HG03342 (cell line): Measurements from ENCODE around the gene DIP2C.
"Not testable (repeated sequence)": the region's sequence is repeated elsewhere in the genome, so short reads cannot be mapped to it uniquely, and the experiment has no call there.

Source experiments
- ATAC-seq: cut with Tn5 transposase; IDR thresholded peaks from one replicate; pipeline ENCODE4 v1.9.1; 2021; ENCODE audit warnings: mild to moderate bottlenecking, moderate library complexity; ENCODE audit not compliant: unreplicated experiment

DIP2C gene

GRCh38 chr10:697097-697875 is 7.8 kb upstream of the DIP2C start:
- ATAC-seq: no peak

- ATAC-seq: no peak
Observed at GRCh38 chr10:695396-695795, 5.9 kb upstream of the DIP2C start.

- ATAC-seq: no peak
Observed at GRCh38 chr10:693506-693905, 4.0 kb upstream of the DIP2C start.

DNA sequence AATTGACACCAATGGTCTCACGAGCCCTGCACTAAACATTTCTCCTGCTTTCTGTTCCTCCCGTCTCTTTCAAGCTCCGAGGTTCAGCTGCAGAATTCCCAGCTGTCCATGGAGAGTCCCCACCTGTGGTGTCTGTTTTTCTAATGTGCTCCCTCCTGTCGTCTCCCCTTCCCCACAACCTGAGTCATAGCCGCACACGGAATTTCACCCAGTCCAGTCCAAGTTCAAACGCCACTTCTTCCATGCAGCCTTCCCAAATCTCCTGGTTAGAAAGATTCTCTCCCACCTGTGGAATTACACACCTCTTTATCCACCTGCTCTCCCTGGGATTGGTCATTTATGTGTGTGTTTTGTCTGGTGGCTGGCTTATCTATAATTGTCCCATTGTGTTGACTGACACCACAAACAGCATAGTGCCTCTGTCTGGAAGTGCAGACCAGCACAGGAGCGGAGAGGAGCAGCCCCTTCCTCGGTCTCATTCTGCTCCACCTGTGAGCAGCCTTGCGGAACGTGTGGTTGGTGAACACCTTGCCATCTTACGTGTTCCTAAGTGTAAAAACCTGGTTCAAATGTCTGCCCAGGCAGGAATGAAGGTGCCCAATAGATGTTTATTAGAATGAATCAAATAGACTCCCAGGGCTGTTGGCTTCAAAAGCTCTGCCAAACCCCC is 3.3 kb upstream of the DIP2C start:
- no peak for ATAC-seq

GRCh38 chr10:691216-691615 is 1.7 kb upstream of the DIP2C start:
- no peak for ATAC-seq

GRCh38 chr10:690372-691161 is 1.1 kb upstream of the DIP2C start:
- no peak for ATAC-seq

DNA sequence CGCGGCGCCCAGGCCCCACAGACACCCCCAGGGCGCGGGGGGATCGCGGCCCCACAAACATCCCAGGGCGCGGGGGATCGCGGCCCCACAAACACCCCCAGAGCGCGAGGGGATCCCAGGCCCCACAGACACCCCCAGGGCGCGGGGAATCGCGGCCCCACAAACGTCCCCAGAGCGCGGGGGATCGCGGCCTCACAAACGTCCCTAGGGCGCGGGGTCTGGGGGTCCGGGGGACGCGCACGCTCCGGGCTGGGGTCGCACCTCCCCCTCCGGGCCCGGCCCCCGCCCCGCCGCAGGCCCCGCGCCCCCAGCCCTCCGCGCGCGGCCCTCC is 382 bp downstream of the DIP2C start:
- no peak for ATAC-seq

DNA sequence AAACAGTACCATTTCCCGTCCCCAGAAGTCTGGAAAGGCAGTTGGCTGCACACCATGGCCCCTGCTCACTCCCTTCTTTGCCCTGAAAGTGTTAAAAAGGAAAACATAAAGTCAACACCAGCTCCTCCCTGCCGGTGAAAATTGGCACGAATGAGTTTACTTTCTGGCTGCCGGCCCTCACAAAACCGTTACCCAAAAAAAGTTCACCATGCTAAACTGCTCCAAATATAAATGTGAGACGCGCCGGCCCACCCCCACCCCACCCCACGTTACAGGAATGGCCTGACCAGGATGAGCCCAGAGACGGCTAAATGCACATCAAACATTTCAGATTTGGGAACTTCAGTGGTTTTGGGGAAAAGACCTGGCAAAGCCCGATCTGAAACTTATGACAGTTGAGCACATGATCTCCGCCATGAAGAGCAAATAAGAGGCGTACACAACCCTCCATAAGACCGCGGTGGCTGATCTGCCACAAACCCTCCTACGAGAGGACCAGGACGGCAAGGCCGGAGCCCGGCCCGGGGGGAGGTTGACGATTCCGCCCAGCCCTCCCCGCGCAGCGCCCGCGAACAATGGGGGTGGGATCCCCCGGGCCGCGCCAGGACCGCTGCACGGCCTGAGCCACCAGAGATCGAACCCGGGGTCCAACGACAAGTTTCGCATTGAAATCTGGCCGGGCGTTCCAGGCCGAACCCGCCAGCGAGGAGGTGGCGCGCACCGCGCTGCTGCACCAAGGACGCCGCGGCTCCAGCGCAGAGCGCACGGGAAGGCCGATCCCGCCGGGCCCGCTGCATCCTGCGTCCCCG is 952 bp downstream of the DIP2C start:
- ATAC-seq: no peak

DNA sequence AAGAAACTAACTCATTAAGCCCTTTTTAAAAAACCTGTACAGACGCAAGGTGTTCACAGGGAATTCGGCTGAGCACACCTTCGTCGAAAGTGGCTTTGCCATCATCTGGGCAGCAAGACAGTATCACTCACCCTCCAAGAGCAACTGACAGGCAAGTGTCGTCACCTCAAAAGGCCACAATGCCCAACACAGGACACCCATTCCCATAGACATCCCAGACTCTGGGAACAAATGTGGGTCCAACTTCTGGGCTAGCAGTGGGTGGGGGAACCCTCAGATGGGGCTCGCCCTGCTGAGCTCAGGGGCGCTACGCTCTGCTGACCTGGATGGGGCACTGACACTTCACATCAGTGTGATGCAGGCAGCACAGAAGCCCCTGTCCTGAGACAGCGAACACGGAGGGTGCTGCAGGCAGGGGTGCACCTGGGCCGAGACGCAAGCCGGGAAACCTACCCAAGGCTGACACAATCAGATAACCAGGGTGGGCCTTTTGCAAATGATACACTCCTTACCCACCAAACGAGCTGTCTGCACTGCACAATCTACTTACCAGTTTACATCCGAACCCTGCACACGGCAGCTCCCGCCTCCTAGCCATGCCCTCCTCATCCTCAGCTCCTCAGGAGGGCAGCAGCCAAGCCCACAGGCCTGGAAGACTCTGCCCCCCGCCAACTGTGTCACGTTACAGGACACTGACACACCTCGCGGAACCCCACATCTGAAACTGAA is 1.7 kb downstream of the DIP2C start:
- no peak for ATAC-seq

DNA sequence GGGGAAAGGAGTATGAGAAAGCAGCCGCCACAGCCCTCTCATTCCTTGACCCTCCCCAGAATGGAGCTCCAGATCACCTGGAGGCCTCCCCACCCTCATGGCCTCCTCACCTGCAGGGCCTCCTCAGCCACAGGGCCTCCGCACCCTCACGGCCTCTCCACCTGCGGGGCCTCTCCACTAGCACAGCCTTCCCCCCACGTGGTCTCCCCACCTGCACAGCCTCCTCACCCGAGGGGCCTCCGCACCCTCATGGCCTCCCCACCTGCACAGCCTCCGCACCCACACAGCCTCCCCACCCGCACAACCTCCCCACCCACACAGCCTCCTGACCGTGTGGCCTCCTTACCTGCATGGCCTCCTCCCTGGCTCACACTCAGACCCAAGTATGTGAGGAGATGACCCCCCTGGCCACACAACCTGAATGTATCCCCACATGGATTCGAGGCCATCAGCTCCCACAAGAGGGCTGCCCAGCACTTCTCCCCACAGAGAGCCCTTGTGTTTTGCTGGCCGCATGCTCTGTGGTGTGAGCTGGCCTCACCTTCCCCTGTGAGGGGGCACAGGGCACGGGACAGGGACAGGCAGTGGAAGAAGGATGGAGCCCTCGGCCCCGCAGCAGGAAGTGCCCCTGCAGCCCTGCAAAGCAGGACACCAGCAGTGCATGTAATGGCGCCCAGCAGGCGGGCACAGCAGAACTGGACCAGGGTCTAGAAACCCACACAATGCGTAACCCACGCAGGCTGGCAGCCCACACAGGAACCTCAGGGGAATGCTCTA is 3.1 kb downstream of the DIP2C start:
- no peak for ATAC-seq

GRCh38 chr10:685613-686012 is 3.9 kb downstream of the DIP2C start:
- no peak for ATAC-seq

- ATAC-seq: no peak
Observed at GRCh38 chr10:683448-684071, 5.9 kb downstream of the DIP2C start.

DNA sequence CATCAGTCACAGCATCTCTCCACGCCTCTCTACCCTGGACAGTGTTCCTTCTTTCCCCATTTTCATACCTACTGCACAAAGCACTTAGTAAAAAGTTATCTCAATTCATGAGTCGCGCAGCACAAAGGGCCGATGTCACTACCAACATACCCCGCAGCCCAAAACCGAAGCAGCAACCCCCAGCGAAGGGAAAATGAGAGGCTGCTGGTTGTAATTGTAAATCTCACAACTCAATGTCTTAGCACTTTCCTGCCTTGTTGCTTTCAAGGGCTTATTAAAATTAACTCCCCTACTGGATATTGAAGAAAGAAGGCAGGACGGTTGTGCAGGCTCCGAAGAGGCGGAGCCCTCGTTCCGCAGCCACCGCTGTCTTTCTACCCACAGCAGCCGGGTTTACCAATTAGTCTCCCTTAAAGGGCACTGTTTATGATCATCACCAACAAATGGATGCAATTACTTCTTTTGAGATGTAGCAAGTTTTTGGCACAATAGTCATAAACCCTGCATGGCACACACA is 6.5 kb downstream of the DIP2C start:
- ATAC-seq: no peak

GRCh38 chr10:681670-682318 is 7.7 kb downstream of the DIP2C start:
- no peak for ATAC-seq

GRCh38 chr10:680745-681144 is 8.7 kb downstream of the DIP2C start:
- ATAC-seq: no peak

DNA sequence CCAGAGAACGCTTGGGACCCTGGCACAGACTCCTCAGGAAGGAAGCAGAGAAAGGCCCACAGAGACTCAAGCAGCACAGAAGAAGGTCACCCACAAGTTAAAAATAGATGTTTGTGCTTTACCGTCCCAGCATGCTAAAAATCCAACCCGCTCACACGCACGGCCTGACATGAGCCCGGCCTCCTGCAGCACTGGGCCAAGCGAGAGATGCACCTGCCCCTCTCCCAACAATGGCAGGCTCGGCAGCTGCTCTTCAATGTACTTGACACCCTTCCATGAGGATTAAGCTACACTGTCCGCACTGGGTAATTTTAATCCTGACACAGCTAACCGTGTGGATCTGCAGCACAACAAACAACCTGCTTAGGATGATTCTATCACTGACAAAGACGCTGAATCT is 9.3 kb downstream of the DIP2C start:
- ATAC-seq: no peak

GRCh38 chr10:679556-679955 is 9.9 kb downstream of the DIP2C start:
- ATAC-seq: no peak

DNA sequence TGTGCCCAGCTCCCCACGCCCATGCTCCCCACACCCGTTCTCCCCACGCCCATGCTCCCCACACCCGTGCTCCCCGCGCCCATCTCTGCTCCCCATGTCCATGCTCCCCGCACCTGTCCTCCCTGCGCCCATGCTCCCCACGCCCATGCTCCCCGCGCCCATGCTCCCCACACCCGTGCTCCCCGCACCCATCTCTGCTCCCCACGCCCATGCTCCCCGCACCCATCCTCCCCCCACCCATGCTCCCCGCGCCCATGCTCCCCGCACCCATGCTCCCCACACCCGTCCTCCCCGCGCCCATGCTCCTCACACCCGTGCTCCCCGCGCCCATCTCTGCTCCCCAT is 10.8 kb downstream of the DIP2C start:
- not testable (repeated sequence) for ATAC-seq
